H9 (cell line): ENCODE results near the gene DAB1. TPM values are rescaled to one million over a fixed set of nuclear protein-coding genes. Genes with fewer than 3 reads are reported as not detected.

Source experiments
- DNase-seq: peaks from one replicate; pipeline ENCODE4 v3.0.0-alpha.2; 2017
- H2AFZ ChIP-seq: one replicate; pipeline ENCODE4 v1.6.1; 2013; ENCODE audit warnings: mild to moderate bottlenecking, low read length, control low read depth, moderate library complexity
- H2AK5ac ChIP-seq: 2 replicates; pipeline ENCODE4 v1.6.1; 2013; ENCODE audit warnings: low read length, control low read depth, mixed read lengths; ENCODE audit not compliant: insufficient read length
- H2BK120ac ChIP-seq: one replicate; pipeline ENCODE4 v1.6.1; 2013; ENCODE audit warnings: low read depth, mild to moderate bottlenecking, low read length, control low read depth, inconsistent platforms; ENCODE audit not compliant: poor library complexity, severe bottlenecking
- H2BK12ac ChIP-seq: 2 replicates; pipeline ENCODE4 v1.6.1; 2013; ENCODE audit warnings: low read length, control low read depth, mixed read lengths, low read depth; ENCODE audit not compliant: insufficient read length
- H2BK15ac ChIP-seq: 2 replicates; pipeline ENCODE4 v1.6.1; 2013; ENCODE audit warnings: low read depth, low read length, control low read depth
- H2BK20ac ChIP-seq: one replicate; pipeline ENCODE4 v1.6.1; 2013; ENCODE audit warnings: low read depth, mild to moderate bottlenecking, low read length, control low read depth, inconsistent platforms; ENCODE audit not compliant: poor library complexity, severe bottlenecking
- H2BK5ac ChIP-seq: 2 replicates; pipeline ENCODE4 v1.6.1; 2013; ENCODE audit warnings: low read length, control low read depth, mixed read lengths; ENCODE audit not compliant: insufficient read length
- H3K14ac ChIP-seq: 2 replicates; pipeline ENCODE4 v1.6.1; 2013; ENCODE audit warnings: low read length, control low read depth; ENCODE audit not compliant: insufficient read depth
- H3K18ac ChIP-seq: 2 replicates; pipeline ENCODE4 v1.6.1; 2013; ENCODE audit warnings: low read depth, mild to moderate bottlenecking, mixed read lengths, low read length, control low read depth; ENCODE audit not compliant: insufficient read length
- H3K23ac ChIP-seq: 2 replicates; pipeline ENCODE4 v1.6.1; 2013; ENCODE audit warnings: low read length, control low read depth, mixed read lengths, low read depth; ENCODE audit not compliant: insufficient read length
- H3K23me2 ChIP-seq: 2 replicates; pipeline ENCODE4 v1.6.1; 2013; ENCODE audit warnings: low read depth, mild to moderate bottlenecking, mixed read lengths, low read length, control low read depth; ENCODE audit not compliant: insufficient read length, poor library complexity, severe bottlenecking
- H3K27ac ChIP-seq: 2 replicates; pipeline ENCODE4 v1.5.1; 2013; ENCODE audit warnings: low read length, control low read depth, mixed read lengths, low read depth; ENCODE audit not compliant: insufficient read length
- H3K27me3 ChIP-seq: 2 replicates; pipeline ENCODE4 v1.6.1; 2013; ENCODE audit warnings: low read length, control low read depth, inconsistent platforms; ENCODE audit not compliant: insufficient read depth
- H3K4ac ChIP-seq: 2 replicates; pipeline ENCODE4 v1.6.1; 2013; ENCODE audit warnings: low read depth, mild to moderate bottlenecking, control low read depth, inconsistent platforms, low read length, moderate library complexity
- H3K4me1 ChIP-seq: 2 replicates; pipeline ENCODE4 v1.6.1; 2013; ENCODE audit warnings: low read length, control low read depth, inconsistent platforms; ENCODE audit not compliant: insufficient read depth
- H3K4me2 ChIP-seq: 2 replicates; pipeline ENCODE4 v1.6.1; 2013; ENCODE audit warnings: low read length, control low read depth, mixed read lengths; ENCODE audit not compliant: insufficient read length, insufficient read depth
- H3K56ac ChIP-seq: 2 replicates; pipeline ENCODE4 v1.6.1; 2013; ENCODE audit warnings: low read depth, mild to moderate bottlenecking, mixed read lengths, low read length, control low read depth; ENCODE audit not compliant: insufficient read length
- H3K79me1 ChIP-seq: 2 replicates; pipeline ENCODE4 v1.6.1; 2013; ENCODE audit warnings: low read depth, mild to moderate bottlenecking, moderate library complexity, low read length, control low read depth, inconsistent platforms; ENCODE audit not compliant: insufficient read depth, poor library complexity, severe bottlenecking
- H3K79me2 ChIP-seq: 2 replicates; pipeline ENCODE4 v1.6.1; 2013; ENCODE audit warnings: low read length, control low read depth, inconsistent platforms; ENCODE audit not compliant: insufficient read depth
- H3K9ac ChIP-seq: 2 replicates; pipeline ENCODE4 v1.6.1; 2013; ENCODE audit warnings: low read length, control low read depth, mixed read lengths; ENCODE audit not compliant: insufficient read length; ENCODE audit errors: extremely low read depth
- H3K9me3 ChIP-seq: one replicate; pipeline ENCODE4 v1.6.1; 2013; ENCODE audit warnings: low read depth, low read length, inconsistent platforms; ENCODE audit not compliant: control insufficient read depth
- H3T11ph ChIP-seq: one replicate; pipeline ENCODE4 v1.6.1; 2013; ENCODE audit warnings: mild to moderate bottlenecking, low read length, control low read depth, inconsistent platforms
- H4K20me1 ChIP-seq: one replicate; pipeline ENCODE4 v1.6.1; 2013; ENCODE audit not compliant: control insufficient read depth, insufficient read length, insufficient read depth
- H4K5ac ChIP-seq: 2 replicates; pipeline ENCODE4 v1.6.1; 2013; ENCODE audit warnings: low read depth, mild to moderate bottlenecking, mixed read lengths, low read length, control low read depth; ENCODE audit not compliant: insufficient read length
- H4K8ac ChIP-seq: replicated peaks from 2 replicates; pipeline ENCODE4 v1.6.1; 2013; ENCODE audit warnings: low read length, control low read depth, mixed read lengths, low read depth; ENCODE audit not compliant: insufficient read length
- H4K91ac ChIP-seq: 2 replicates; pipeline ENCODE4 v1.6.1; 2013; ENCODE audit warnings: low read depth, mild to moderate bottlenecking, moderate library complexity, mixed read lengths, low read length, control low read depth; ENCODE audit not compliant: insufficient read length
- H3K27ac Mint-ChIP-seq, 3 experiments: 2 replicates in 2 of 3; 3 replicates in 1 of 3; pipeline ENCODE4 v1.8.0; 2020 to 2021; ENCODE audit warnings: mixed read lengths in 3 of 3, mild to moderate bottlenecking in 1 of 3, moderate library complexity in 1 of 3
- H3K27me3 Mint-ChIP-seq: 2 replicates; pipeline ENCODE4 v1.8.0; 2021; ENCODE audit warnings: low read depth, mild to moderate bottlenecking, moderate library complexity, mixed read lengths
- H3K36me3 Mint-ChIP-seq, 3 experiments: 2 replicates in 2 of 3; 3 replicates in 1 of 3; pipeline ENCODE4 v1.8.0; 2020 to 2021; ENCODE audit warnings: low read depth in 3 of 3, mixed read lengths in 3 of 3; ENCODE audit not compliant: insufficient read depth in 1 of 3
- H3K4me1 Mint-ChIP-seq, 2 experiments: 2 replicates each; pipeline ENCODE4 v1.8.0; 2020; ENCODE audit warnings: mixed read lengths in 2 of 2
- H3K4me3 Mint-ChIP-seq, 2 experiments: 2 replicates in 1 of 2; 3 replicates in 1 of 2; pipeline ENCODE4 v1.8.0; 2020 to 2021; ENCODE audit warnings: mild to moderate bottlenecking in 2 of 2, mixed read lengths in 2 of 2, moderate library complexity in 1 of 2
- H3K9me3 Mint-ChIP-seq, 2 experiments: 2 replicates in 1 of 2; 3 replicates in 1 of 2; pipeline ENCODE4 v1.8.0; 2020; ENCODE audit warnings: mild to moderate bottlenecking in 2 of 2, mixed read lengths in 2 of 2, moderate library complexity in 1 of 2
- CTCF ChIP-seq: fragments of 200-600 bp; sonication (generic); conservative IDR thresholded peaks from 3 replicates; pipeline ENCODE4 v1.8.0; 2021; ENCODE audit warnings: antibody characterized with exemption, mild to moderate bottlenecking
- WGBS: extraction: QIAGEN DNeasy Blood & Tissue Kit; methylation state at CpG from one replicate; pipeline ENCODE4 v1.1.7; 2013; ENCODE audit warnings: missing lambda C conversion rate, low lambda C conversion rate, mixed read lengths; ENCODE audit not compliant: insufficient read length; ENCODE audit errors: extremely low coverage; 5-methylcytosine and 5-hydroxymethylcytosine counted together
- total RNA-seq: library from RNA; stranded (reverse); gene quantifications from 2 replicates; pipeline ENCODE4 v1.2.1, GENCODE V29; 2021

The DAB1 gene
- total RNA-seq, 1 experiment from 2014 or later = 9.3 TPM

- H2BK12ac ChIP-seq = no peak within 1 kb of the TSS
- H2BK5ac ChIP-seq = no peak within 1 kb of the TSS
- H4K20me1 ChIP-seq = no peaks in the 10 kb centered on the region
- no peak within 1 kb of the TSS for H3K9ac ChIP-seq
- no peak within 1 kb of the TSS for H3K4me2 ChIP-seq
- H3T11ph ChIP-seq = no peak within 1 kb of the TSS
- H3K36me3 Mint-ChIP-seq = no peaks in the 10 kb centered on the region
- H4K5ac ChIP-seq = no peak within 1 kb of the TSS
- H2BK15ac ChIP-seq = no peak within 1 kb of the TSS
- no peaks in the 10 kb centered on the region for H3K9me3 Mint-ChIP-seq
- WGBS = no CpG with 5 or more reads among the region's 3 CpGs
- no peak within 1 kb of the TSS for H3K18ac ChIP-seq
- no peak within 1 kb of the TSS for H2BK120ac ChIP-seq
- no peak within 1 kb of the TSS for H3K14ac ChIP-seq
- H3K79me2 ChIP-seq = no peaks in the 10 kb centered on the region
- H3K27ac Mint-ChIP-seq = no peak within 1 kb of the TSS
- H3K27me3 Mint-ChIP-seq = peaks cover 2% of the 10 kb centered on the region; the same call in 1 of the 2 replicates
- H3K27me3 ChIP-seq = no peaks in the 10 kb centered on the region
- no peaks in the 10 kb centered on the region for H3K9me3 ChIP-seq
- no peak within 1 kb of the TSS for H3K4me3 Mint-ChIP-seq
- H3K27ac ChIP-seq = no peak within 1 kb of the TSS
- no peak within 1 kb of the TSS for H2AK5ac ChIP-seq
- H3K56ac ChIP-seq = no peak within 1 kb of the TSS
- H2BK20ac ChIP-seq = no peak within 1 kb of the TSS
- no peaks in the 10 kb centered on the region for H3K4me1 ChIP-seq
- TF ChIP-seq CTCF = no peak
- no peak within 1 kb of the TSS for H4K8ac ChIP-seq
- no peak within 1 kb of the TSS for H3K4ac ChIP-seq
- DNase-seq = no peak
- H2AFZ ChIP-seq = no peak within 1 kb of the TSS
- H4K91ac ChIP-seq = no peak within 1 kb of the TSS
- no peak within 1 kb of the TSS for H3K23ac ChIP-seq
- no peaks in the 10 kb centered on the region for H3K79me1 ChIP-seq
- 0 out of 4 replicates have a peak, but pooled peaks cover 0 to 5% of the 10 kb centered on the region in 2 experiments for H3K4me1 Mint-ChIP-seq
- H3K23me2 ChIP-seq = no peaks in the 10 kb centered on the region
These were observed 457.8 kb downstream of the DAB1 start, which contains the start of gene C8B for GRCh38 chr1:56965916-56966697. Gene C8B, minus strand, starts transcription at chr1:56966015. Its CDS starts 67 bp downstream, at chr1:56965948.
